ENCODE data around the gene UBN2.
A peak's percentile ranks its signal among the peaks of the same experiment; 100 is the strongest.

The UBN2 gene

DNA sequence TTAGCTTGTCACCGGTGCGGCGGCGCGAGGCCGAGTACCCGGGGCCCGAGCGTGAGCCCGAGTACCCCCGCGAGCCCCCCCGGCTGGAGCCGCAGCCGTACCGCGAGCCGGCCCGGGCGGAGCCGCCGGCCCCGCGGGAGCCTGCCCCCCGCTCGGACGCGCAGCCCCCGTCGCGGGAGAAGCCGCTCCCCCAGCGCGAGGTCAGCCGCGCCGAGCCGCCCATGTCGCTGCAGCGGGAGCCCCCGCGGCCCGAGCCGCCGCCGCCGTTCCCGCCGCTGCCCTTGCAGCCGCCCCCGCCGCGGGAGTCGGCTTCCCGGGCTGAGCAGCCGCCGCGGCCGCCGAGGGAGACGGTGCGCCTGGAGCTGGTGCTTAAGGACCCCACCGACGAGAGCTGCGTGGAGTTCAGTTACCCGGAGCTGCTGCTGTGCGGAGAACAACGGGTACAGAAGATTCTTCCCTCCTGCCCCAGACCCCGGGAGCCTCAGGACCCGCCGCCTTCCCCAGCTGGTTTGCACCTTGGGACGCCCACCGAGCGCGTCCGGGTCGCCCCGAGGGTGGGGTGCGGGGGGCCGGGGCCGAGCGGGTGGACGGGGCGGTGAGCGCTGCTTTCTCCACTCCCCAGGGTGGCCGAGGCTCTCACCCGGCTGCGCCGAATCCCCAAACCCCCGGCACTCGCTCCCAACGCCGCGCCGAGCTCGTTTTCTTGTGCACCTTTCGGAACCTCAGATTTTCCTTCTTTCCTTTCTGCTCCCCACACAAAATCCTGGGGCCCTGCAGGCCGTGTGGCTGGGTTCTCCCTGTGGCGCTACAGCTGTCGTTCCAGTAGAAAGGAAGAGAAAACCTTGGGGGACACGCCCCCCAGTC, 708 bp downstream of the UBN2 start:
- in situ Hi-C loops (cut with HindIII; ENCODE audit: low pct_ligation_motif_present, low sequenced_read_pairs) = no loop called here
- peak overlapping the region; percentile 94 for H3K4me3 ChIP-seq (ENCODE audit: low read depth, low read length)
- H3K27me3 ChIP-seq (replicated peaks) = no peaks in the 10 kb centered on the region
- TF ChIP-seq, protein P1, sequence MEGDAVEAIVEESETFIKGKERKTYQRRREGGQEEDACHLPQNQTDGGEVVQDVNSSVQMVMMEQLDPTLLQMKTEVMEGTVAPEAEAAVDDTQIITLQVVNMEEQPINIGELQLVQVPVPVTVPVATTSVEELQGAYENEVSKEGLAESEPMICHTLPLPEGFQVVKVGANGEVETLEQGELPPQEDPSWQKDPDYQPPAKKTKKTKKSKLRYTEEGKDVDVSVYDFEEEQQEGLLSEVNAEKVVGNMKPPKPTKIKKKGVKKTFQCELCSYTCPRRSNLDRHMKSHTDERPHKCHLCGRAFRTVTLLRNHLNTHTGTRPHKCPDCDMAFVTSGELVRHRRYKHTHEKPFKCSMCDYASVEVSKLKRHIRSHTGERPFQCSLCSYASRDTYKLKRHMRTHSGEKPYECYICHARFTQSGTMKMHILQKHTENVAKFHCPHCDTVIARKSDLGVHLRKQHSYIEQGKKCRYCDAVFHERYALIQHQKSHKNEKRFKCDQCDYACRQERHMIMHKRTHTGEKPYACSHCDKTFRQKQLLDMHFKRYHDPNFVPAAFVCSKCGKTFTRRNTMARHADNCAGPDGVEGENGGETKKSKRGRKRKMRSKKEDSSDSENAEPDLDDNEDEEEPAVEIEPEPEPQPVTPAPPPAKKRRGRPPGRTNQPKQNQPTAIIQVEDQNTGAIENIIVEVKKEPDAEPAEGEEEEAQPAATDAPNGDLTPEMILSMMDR (IDR thresholded peaks at IDR 0.05; ENCODE audit: low read depth, low read length, missing control alignments) = no peak
- H3K27ac ChIP-seq = peak overlapping the region; percentile 84
- DNase-seq = peak; percentile 15
- peaks cover 3% of the 10 kb centered on the region for H3K36me3 ChIP-seq (replicated peaks)

DNA sequence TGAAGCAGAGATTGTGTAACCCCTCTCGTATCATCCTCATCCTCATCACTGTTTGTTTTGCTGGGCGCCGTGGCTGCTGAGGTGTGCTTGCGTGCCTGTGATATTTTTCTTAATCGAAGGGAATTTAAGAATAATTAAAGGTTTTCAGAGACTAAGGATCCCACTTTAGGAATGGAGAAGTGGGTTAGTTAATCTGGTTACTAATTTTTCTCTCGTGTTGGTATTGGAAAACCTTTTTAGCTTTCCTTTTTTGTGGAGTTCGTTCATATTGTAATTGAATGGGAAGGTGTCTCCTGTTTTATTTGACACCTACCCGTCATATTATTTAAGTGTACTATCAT, 1.3 kb downstream of the UBN2 start:
- in situ Hi-C loops (cut with HindIII; ENCODE audit: low pct_ligation_motif_present, low sequenced_read_pairs) = no loop called here
- H3K27me3 ChIP-seq (replicated peaks) = no peaks in the 10 kb centered on the region
- H3K4me3 ChIP-seq (ENCODE audit: low read depth, low read length) = peak overlapping the region; percentile 94
- no peak overlapping the region for H3K27ac ChIP-seq
- TF ChIP-seq, protein P1 (IDR thresholded peaks at IDR 0.05; ENCODE audit: low read depth, low read length, missing control alignments) = no peak
- no peak for DNase-seq
- H3K36me3 ChIP-seq (replicated peaks) = peaks cover 8% of the 10 kb centered on the region

DNA sequence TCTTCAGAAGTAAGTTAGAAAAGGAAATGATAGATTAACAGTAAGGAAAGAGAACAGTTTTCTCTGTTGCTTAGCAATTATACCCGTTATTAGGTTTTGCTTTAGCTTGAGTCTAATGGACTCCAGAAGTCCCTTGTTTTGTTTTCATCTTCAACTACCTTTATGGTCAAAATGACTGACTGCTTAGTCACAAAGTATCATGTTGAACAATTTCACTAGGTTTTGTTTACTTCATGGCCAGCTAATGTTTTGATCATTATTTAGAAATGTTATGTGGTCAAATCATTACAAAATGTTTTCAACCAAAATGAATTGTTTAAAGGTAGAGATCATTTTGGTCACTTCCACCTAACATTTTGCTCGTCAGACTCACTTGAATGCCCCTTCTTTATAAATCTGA, 1.9 kb downstream of the UBN2 start:
- in situ Hi-C loops (cut with HindIII; ENCODE audit: low pct_ligation_motif_present, low sequenced_read_pairs) = no loop called here
- no peak for DNase-seq
- Histone ChIP-seq H3K36me3 (replicated peaks) (peaks cover 13% of the 10 kb centered on the region), H3K27ac (no peak overlapping the region), H3K27me3 (replicated peaks) (no peaks in the 10 kb centered on the region), H3K4me3 (ENCODE audit: low read depth, low read length) (no peak overlapping the region)
- TF ChIP-seq, protein P1 (IDR thresholded peaks at IDR 0.05; ENCODE audit: low read depth, low read length, missing control alignments) = no peak

DNA sequence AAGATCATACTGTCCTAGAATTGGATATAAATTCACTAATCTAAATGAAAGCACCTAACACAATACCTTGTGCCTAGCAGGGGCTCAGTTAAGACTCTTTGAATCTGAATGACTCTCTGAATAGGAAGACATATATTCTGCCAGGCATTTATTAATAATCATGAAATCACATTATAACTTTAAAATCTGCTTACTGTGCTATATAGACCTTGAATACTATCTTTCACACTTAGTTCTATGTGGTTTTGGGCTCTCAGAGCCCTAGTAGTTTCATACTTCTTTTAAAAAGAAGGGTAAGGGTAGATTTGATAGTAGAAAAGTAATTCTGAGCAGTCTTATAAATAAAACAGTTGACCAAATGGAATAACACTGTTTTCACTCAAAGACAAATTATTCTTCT, 10.2 kb downstream of the UBN2 start:
- Histone ChIP-seq H3K4me3 (ENCODE audit: low read depth, low read length) (no peak overlapping the region), H3K27me3 (replicated peaks) (no peaks in the 10 kb centered on the region), H3K36me3 (replicated peaks) (peaks cover 19% of the 10 kb centered on the region), H3K27ac (no peak overlapping the region)
- in situ Hi-C loops (cut with HindIII; ENCODE audit: low pct_ligation_motif_present, low sequenced_read_pairs) = no loop called here
- no peak for DNase-seq
- TF ChIP-seq, protein P1 (IDR thresholded peaks at IDR 0.05; ENCODE audit: low read depth, low read length, missing control alignments) = no peak

DNA sequence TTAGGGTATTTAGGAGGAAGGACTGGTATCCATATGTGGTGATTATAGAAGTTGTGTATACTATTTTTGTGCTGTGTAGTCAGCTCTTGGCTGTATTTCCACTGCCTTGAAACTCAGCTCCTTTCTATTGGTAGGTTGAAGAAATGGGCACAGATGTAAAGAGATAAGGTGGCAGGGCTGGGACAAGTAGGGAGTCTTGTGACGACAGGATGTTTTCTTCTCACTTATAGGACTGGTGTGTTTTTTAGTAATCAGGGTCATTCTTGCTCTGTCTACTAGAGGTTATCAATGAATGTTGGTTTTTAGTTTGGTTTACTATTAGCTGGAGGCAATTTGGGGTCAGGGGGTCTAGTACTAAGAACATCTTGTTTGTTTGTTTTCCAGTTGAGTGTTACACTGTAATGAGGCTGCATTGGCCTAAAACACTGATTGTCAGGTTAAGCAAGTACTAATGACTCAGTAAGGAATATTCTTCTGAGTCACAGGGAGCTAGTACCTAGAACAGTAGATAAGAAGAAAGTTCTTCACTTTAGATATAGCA, 11.8 kb downstream of the UBN2 start:
- TF ChIP-seq, protein P1 (IDR thresholded peaks at IDR 0.05; ENCODE audit: low read depth, low read length, missing control alignments) = no peak
- in situ Hi-C loops (cut with HindIII; ENCODE audit: low pct_ligation_motif_present, low sequenced_read_pairs) = no loop called here
- DNase-seq = no peak
- Histone ChIP-seq H3K27ac (peak overlapping the region; percentile 34), H3K27me3 (replicated peaks) (no peaks in the 10 kb centered on the region), H3K36me3 (replicated peaks) (peaks cover 12% of the 10 kb centered on the region), H3K4me3 (ENCODE audit: low read depth, low read length) (no peak overlapping the region)

Data from brain microvascular endothelial cell (primary cell).